Neutrophil (primary cell): Measurements from ENCODE around the gene RNF31.
A peak's percentile ranks its signal among the peaks of the same experiment; 100 is the strongest.

Source experiments
- H3K27ac ChIP-seq: fragments of 200-600 bp; sonication (generic); 2 replicates; pipeline ENCODE4 v1.5.1; 2016; ENCODE audit warnings: mild to moderate bottlenecking, moderate library complexity
- H3K27me3 ChIP-seq: fragments of 200-600 bp; sonication (generic); 2 replicates; pipeline ENCODE4 v1.6.0; 2016; ENCODE audit warnings: mild to moderate bottlenecking
- H3K36me3 ChIP-seq: fragments of 200-600 bp; sonication (generic); 2 replicates; pipeline ENCODE4 v1.5.1; 2017
- H3K4me1 ChIP-seq, 2 experiments: fragments of 200-600 bp in 1 of 2; sonication (generic) in 1 of 2; 1 replicate in 1 of 2; 2 replicates in 1 of 2; pipeline versions ENCODE4 v1.5.1 to v1.6.1; 2013 to 2016; ENCODE audit warnings: low read depth in 1 of 2, low read length in 1 of 2, mild to moderate bottlenecking in 1 of 2, moderate library complexity in 1 of 2; ENCODE audit not compliant: control insufficient read depth in 1 of 2, insufficient read depth in 1 of 2
- H3K4me3 ChIP-seq, 2 experiments: fragments of 200-600 bp in 1 of 2; sonication (generic) in 1 of 2; 1 replicate in 1 of 2; 2 replicates in 1 of 2; pipeline ENCODE4 v1.5.1; 2013 to 2016; ENCODE audit warnings: low read depth in 1 of 2, low read length in 1 of 2, mild to moderate bottlenecking in 1 of 2, moderate library complexity in 1 of 2
- H3K9me3 ChIP-seq: fragments of 200-600 bp; sonication (generic); 2 replicates; pipeline ENCODE4 v1.5.1; 2016
- TF ChIP-seq, protein P1 (sequence below): fragments of 200-600 bp; sonication (generic); IDR thresholded peaks from 2 replicates; pipeline ENCODE4 v1.5.1; 2016; ENCODE audit warnings: antibody characterized with exemption

The RNF31 gene

DNA sequence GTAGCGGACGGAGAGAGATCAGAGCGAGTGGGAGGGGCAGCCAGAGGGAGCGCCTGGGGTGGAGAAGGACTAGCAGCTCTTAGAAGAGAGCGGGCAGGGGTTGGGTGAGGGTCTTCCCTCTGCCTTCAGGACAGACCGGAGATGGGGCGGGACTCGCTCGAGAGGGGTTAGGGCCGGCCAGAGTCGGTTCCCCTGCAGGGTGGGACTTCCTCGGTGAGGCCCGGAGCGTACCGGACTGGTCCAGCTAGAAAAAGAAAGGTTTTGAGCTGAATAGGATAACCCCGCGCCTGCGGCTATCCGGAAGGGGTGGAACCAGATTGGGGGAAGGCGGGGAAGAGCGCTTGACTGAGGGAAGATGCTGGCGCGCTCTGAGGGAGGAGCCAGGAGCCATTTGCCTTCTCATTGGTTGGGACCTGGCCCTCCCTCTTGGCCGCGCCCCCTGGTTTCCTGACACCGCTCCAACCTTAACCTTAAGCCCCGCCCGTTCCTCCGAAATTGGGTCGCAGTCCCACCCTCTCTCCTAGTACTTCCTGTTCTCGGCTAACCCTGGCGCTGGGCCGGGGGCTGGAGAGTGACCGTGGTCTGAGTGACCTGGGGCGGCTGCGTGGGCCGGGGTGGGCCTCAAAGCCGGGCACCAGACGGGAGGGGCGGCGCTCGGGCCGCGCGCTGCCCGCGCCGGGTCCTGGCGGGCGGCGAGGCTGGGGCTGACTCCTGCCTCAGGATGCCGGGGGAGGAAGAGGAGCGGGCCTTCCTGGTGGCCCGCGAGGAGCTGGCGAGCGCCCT lies at the start of gene RNF31:
TSS of gene RNF31 (plus strand) at position 521 of the 783 bp plus-strand sequence. CDS start at position 722, 201 bp downstream.
- Histone ChIP-seq H3K4me1 (peaks cover 35 to 37% of the 10 kb centered on the region in 2 experiments), H3K36me3 (peaks cover 37% of the 10 kb centered on the region), H3K27ac (peak within 1 kb of the TSS; percentile 97), H3K27me3 (no peaks in the 10 kb centered on the region), H3K9me3 (no peaks in the 10 kb centered on the region), H3K4me3 (peak within 1 kb of the TSS; percentile 90 to 99)
- TF ChIP-seq, protein P1, sequence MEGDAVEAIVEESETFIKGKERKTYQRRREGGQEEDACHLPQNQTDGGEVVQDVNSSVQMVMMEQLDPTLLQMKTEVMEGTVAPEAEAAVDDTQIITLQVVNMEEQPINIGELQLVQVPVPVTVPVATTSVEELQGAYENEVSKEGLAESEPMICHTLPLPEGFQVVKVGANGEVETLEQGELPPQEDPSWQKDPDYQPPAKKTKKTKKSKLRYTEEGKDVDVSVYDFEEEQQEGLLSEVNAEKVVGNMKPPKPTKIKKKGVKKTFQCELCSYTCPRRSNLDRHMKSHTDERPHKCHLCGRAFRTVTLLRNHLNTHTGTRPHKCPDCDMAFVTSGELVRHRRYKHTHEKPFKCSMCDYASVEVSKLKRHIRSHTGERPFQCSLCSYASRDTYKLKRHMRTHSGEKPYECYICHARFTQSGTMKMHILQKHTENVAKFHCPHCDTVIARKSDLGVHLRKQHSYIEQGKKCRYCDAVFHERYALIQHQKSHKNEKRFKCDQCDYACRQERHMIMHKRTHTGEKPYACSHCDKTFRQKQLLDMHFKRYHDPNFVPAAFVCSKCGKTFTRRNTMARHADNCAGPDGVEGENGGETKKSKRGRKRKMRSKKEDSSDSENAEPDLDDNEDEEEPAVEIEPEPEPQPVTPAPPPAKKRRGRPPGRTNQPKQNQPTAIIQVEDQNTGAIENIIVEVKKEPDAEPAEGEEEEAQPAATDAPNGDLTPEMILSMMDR: no peak

DNA sequence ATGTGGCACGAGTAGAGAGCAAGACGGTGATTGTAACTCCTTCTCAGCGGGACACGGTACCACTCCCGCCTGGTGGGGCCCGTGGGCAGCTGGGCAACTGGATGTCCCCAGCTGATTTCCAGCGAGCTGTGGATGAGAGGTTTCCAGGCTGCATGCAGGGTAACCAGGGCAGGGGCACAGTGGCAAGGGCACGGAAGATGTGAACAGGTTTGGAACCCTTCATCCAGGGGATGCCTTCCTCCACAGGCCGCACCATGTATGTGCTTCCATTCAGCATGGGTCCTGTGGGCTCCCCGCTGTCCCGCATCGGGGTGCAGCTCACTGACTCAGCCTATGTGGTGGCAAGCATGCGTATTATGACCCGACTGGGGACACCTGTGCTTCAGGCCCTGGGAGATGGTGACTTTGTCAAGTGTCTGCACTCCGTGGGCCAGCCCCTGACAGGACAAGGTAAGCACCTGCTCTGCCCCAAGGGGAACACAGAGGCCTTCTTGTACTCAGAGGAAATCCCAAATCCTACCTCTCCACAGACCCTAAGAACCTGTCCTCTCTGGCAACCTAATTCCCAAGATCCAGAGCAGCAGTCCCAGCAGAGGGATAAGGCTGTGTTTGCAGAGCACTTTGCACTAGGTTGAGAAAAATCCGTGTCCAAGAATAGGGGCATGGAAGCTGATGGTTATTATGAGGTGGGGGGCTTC lies 48.9 kb upstream of the RNF31 start:
- no peaks in the 10 kb centered on the region for H3K9me3 ChIP-seq
- H3K36me3 ChIP-seq: no peaks in the 10 kb centered on the region
- H3K4me1 ChIP-seq: peaks cover 19 to 20% of the 10 kb centered on the region in 2 experiments
- TF ChIP-seq, protein P1: no peak
- H3K27me3 ChIP-seq: peaks cover 49% of the 10 kb centered on the region
- no peak overlapping the region for H3K27ac ChIP-seq
- no peak overlapping the region for H3K4me3 ChIP-seq

DNA sequence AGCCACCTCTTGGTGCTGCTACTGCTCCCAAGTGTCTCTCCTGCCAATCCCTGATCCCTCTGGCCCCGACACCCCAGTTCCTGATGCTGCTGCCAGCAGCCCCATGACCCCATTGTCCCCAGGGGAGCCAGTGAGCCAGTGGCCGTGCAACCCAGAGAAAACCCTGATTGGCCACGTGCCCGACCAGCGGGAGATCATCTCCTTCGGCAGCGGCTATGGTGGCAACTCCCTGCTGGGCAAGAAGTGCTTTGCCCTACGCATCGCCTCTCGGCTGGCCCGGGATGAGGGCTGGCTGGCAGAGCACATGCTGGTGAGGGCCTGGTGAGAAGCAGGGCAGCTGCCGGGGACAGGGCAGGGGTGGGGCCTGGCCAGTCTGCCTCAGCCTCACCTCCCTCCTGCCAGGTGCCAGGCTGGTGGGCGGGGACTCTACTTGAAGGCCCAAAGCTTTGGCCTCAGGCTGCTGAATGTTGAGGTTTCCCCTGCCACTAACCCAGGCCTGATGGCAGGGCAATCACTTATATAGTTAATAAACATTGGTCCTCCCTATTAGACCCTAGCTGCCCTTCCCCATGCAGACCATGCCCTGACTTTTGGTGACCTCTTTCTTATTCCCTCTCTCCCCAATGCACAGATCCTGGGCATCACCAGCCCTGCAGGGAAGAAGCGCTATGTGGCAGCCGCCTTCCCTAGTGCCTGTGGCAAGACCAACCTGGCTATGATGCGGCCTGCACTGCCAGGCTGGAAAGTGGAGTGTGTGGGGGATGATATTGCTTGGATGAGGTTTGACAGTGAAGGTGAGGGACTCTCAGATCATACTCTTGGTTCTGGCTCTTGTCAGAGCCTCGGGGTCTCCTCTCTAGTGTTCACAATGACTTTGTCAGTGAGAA lies 48.1 kb upstream of the RNF31 start:
- peaks cover 14 to 15% of the 10 kb centered on the region in 2 experiments for H3K4me1 ChIP-seq
- H3K4me3 ChIP-seq: no peak overlapping the region
- no peak overlapping the region for H3K27ac ChIP-seq
- no peaks in the 10 kb centered on the region for H3K36me3 ChIP-seq
- H3K27me3 ChIP-seq: peaks cover 47% of the 10 kb centered on the region
- H3K9me3 ChIP-seq: no peaks in the 10 kb centered on the region
- TF ChIP-seq, protein P1: no peak

DNA sequence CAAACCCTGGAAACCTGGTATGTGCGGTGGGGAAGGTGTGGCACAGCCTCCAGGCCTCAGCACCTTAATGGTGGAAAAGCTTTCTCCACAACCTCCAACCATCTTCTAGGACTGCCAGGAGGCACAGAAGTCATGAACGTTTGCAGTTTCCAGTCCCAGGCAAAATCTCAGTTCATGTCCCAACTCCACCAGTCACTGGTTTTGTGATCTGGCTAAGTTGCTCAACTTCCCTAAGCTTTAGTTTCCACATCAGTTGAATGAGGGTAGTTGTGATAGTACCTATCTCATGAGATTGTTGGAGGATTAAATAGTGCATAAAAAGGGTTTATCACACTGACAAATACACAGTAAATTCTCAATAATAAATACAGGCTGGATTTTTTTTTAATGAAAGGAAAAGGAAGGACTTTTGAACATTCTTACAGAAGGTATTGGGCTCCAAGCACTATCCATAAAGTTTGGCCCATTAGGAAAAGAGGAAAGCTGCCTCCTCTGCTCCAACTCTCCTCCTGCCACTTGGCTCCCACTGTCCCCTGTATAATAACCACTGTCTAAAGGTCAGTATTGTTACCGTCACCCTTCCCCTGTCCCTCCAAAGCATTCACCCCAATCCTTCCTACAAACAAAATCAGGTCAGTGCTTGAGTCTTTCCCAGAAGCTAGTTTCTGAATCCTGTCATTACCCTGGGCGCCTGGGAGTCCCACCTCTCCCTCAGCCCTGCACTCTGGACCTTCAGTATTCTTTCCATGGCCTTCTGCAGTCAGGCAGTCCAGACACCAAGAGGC lies 46.9 kb upstream of the RNF31 start:
- Histone ChIP-seq H3K27me3 (peaks cover 38% of the 10 kb centered on the region), H3K4me3 (no peak overlapping the region), H3K36me3 (no peaks in the 10 kb centered on the region), H3K9me3 (no peaks in the 10 kb centered on the region), H3K27ac (no peak overlapping the region), H3K4me1 (peaks cover 6 to 8% of the 10 kb centered on the region in 2 experiments)
- TF ChIP-seq, protein P1: no peak
